HAP-1 (cell line): Measurements from ENCODE around the gene COQ4.

Experiments
- DNase-seq, 2 experiments: peaks; one replicate each; pipeline ENCODE4 v3.0.0-alpha.2; 2016 to 2020; ENCODE audit warnings: low spot score in 2 of 2
- H3K27me3 ChIP-seq: fragments of 250-450 bp; sonication (Bioruptor Pico); 2 replicates; pipeline ENCODE4 v1.5.1; 2020; ENCODE audit warnings: low read depth, mild to moderate bottlenecking, moderate library complexity
- H3K36me3 ChIP-seq: fragments of 250-450 bp; sonication (Bioruptor Pico); replicated peaks from 2 replicates; pipeline ENCODE4 v1.5.1; 2020; ENCODE audit warnings: mild to moderate bottlenecking
- H3K4me1 ChIP-seq: fragments of 250-450 bp; sonication (Bioruptor Pico); 2 replicates; pipeline ENCODE4 v1.5.1; 2020; ENCODE audit warnings: mild to moderate bottlenecking
- H3K4me3 ChIP-seq: fragments of 250-450 bp; sonication (Bioruptor Pico); 2 replicates; pipeline ENCODE4 v1.5.1; 2020; ENCODE audit warnings: mild to moderate bottlenecking, moderate library complexity
- H3K9me3 ChIP-seq: fragments of 250-450 bp; sonication (Bioruptor Pico); 2 replicates; pipeline ENCODE4 v1.5.1; 2020; ENCODE audit warnings: mild to moderate bottlenecking, moderate library complexity
- in situ Hi-C: fragments of 300-500 bp; cut with MboI; formaldehyde crosslinking; loops from 3 replicates; pipeline ENCODE4 v1.14.3; 2020; ENCODE audit warnings: low sequenced_read_pairs, inconsistent platforms, mixed read lengths

The COQ4 gene

GRCh38 chr9:128292009-128292408, 30.6 kb upstream of the COQ4 start:
- no peaks in the 10 kb centered on the region for H3K27me3 ChIP-seq
- no peaks in the 10 kb centered on the region for H3K4me1 ChIP-seq
- no peak for DNase-seq
- no peaks in the 10 kb centered on the region for H3K9me3 ChIP-seq
- no peak overlapping the region for H3K4me3 ChIP-seq
- H3K36me3 ChIP-seq = 0 out of 2 replicates have a peak, but pooled peaks cover 5% of the 10 kb centered on the region
- in situ Hi-C loops = no loop called here

- in situ Hi-C loops = no loop called here
- Histone ChIP-seq H3K27me3 (no peaks in the 10 kb centered on the region), H3K4me3 (no peak overlapping the region), H3K9me3 (no peaks in the 10 kb centered on the region), H3K4me1 (no peaks in the 10 kb centered on the region), H3K36me3 (0 out of 2 replicates have a peak, but pooled peaks cover 5% of the 10 kb centered on the region)
- DNase-seq = no peak
Measured at GRCh38 chr9:128293091-128293490, 29.5 kb upstream of the COQ4 start.

- Histone ChIP-seq H3K4me1 (no peaks in the 10 kb centered on the region), H3K27me3 (no peaks in the 10 kb centered on the region)
- in situ Hi-C loops = no loop called here
Measured at GRCh38 chr9:128294142-128294541, 28.5 kb upstream of the COQ4 start.

GRCh38 chr9:128296340-128297220, 26.1 kb upstream of the COQ4 start:
- H3K27me3 ChIP-seq = no peaks in the 10 kb centered on the region
- H3K4me3 ChIP-seq = no peak overlapping the region
- no peaks in the 10 kb centered on the region for H3K36me3 ChIP-seq
- DNase-seq = no peak
- no peaks in the 10 kb centered on the region for H3K9me3 ChIP-seq
- in situ Hi-C loops = no loop called here
- no peaks in the 10 kb centered on the region for H3K4me1 ChIP-seq

More at GRCh38 chr9:128294142-128294541, 28.5 kb upstream of the COQ4 start:
- Histone ChIP-seq H3K9me3 (no peaks in the 10 kb centered on the region), H3K4me3 (no peak overlapping the region), H3K36me3 (no peaks in the 10 kb centered on the region)
- DNase-seq = no peak

GRCh38 chr9:128297221-128297773, 25.3 kb upstream of the COQ4 start:
- no peak for DNase-seq
- no peaks in the 10 kb centered on the region for H3K36me3 ChIP-seq
- no peaks in the 10 kb centered on the region for H3K4me1 ChIP-seq
- no peaks in the 10 kb centered on the region for H3K9me3 ChIP-seq
- in situ Hi-C loops = no loop called here
- no peaks in the 10 kb centered on the region for H3K27me3 ChIP-seq
- H3K4me3 ChIP-seq = no peak overlapping the region

- Histone ChIP-seq H3K9me3 (no peaks in the 10 kb centered on the region), H3K4me1 (no peaks in the 10 kb centered on the region), H3K36me3 (no peaks in the 10 kb centered on the region), H3K4me3 (no peak overlapping the region), H3K27me3 (no peaks in the 10 kb centered on the region)
- DNase-seq = no peak
- in situ Hi-C loops = no loop called here
Measured at GRCh38 chr9:128298535-128299482, 23.8 kb upstream of the COQ4 start.

GRCh38 chr9:128304136-128304970, 18.3 kb upstream of the COQ4 start:
- DNase-seq = no peak
- in situ Hi-C loops = no loop called here
- Histone ChIP-seq H3K4me3 (no peak overlapping the region), H3K27me3 (no peaks in the 10 kb centered on the region), H3K9me3 (no peaks in the 10 kb centered on the region), H3K36me3 (peaks cover 6% of the 10 kb centered on the region), H3K4me1 (peaks cover 5% of the 10 kb centered on the region)

GRCh38 chr9:128304971-128305288, 17.7 kb upstream of the COQ4 start:
- in situ Hi-C loops = no loop called here
- peaks cover 12% of the 10 kb centered on the region for H3K36me3 ChIP-seq
- peak; percentile 38 to 60 for DNase-seq
- peaks cover 5% of the 10 kb centered on the region for H3K4me1 ChIP-seq
- no peaks in the 10 kb centered on the region for H3K9me3 ChIP-seq
- H3K27me3 ChIP-seq = no peaks in the 10 kb centered on the region
- H3K4me3 ChIP-seq = no peak overlapping the region

- no peak overlapping the region for H3K4me3 ChIP-seq
- H3K9me3 ChIP-seq = no peaks in the 10 kb centered on the region
- DNase-seq = no peak
- peaks cover 30% of the 10 kb centered on the region for H3K36me3 ChIP-seq
- peaks cover 5% of the 10 kb centered on the region for H3K4me1 ChIP-seq
- in situ Hi-C loops = no loop called here
- no peaks in the 10 kb centered on the region for H3K27me3 ChIP-seq
Measured at GRCh38 chr9:128309551-128309950, 13.1 kb upstream of the COQ4 start.

GRCh38 chr9:128310461-128310860, 12.2 kb upstream of the COQ4 start:
- Histone ChIP-seq H3K27me3 (no peaks in the 10 kb centered on the region), H3K4me3 (no peak overlapping the region), H3K4me1 (no peaks in the 10 kb centered on the region), H3K9me3 (no peaks in the 10 kb centered on the region), H3K36me3 (peaks cover 34% of the 10 kb centered on the region)
- in situ Hi-C loops = no loop called here
- DNase-seq = no peak

- DNase-seq = no peak
- Histone ChIP-seq H3K4me3 (no peak overlapping the region), H3K4me1 (no peaks in the 10 kb centered on the region), H3K9me3 (no peaks in the 10 kb centered on the region), H3K27me3 (no peaks in the 10 kb centered on the region), H3K36me3 (peaks cover 41% of the 10 kb centered on the region)
- in situ Hi-C loops = no loop called here
Measured at GRCh38 chr9:128314697-128315096, 7.9 kb upstream of the COQ4 start.

- Histone ChIP-seq H3K27me3 (no peaks in the 10 kb centered on the region), H3K9me3 (no peaks in the 10 kb centered on the region), H3K4me1 (no peaks in the 10 kb centered on the region), H3K4me3 (no peak overlapping the region), H3K36me3 (peaks cover 24% of the 10 kb centered on the region)
- in situ Hi-C loops = no loop called here
- DNase-seq = no peak
Measured at GRCh38 chr9:128316421-128316820, 6.2 kb upstream of the COQ4 start.

- no peaks in the 10 kb centered on the region for H3K27me3 ChIP-seq
- peaks cover 24% of the 10 kb centered on the region for H3K36me3 ChIP-seq
- DNase-seq = no peak
- H3K4me3 ChIP-seq = no peak overlapping the region
- H3K4me1 ChIP-seq = no peaks in the 10 kb centered on the region
- no peaks in the 10 kb centered on the region for H3K9me3 ChIP-seq
- in situ Hi-C loops = no loop called here
Measured at GRCh38 chr9:128317629-128318028, 5.0 kb upstream of the COQ4 start.
